Measurements from ENCODE around the gene KLF9.

- no peak for TF ChIP-seq CTCF (IDR thresholded peaks at IDR 0.05)
- TF ChIP-seq POLR2A (IDR thresholded peaks at IDR 0.05), result no peak
Measured at GRCh38 chr9:70415041-70415440, 584 bp upstream of the KLF9 start.
